ENCODE data around the gene SAMD14.

The SAMD14 gene

GRCh38 chr17:50165466-50165865 is 35.5 kb upstream of the SAMD14 start:
- DNase-seq (ENCODE audit: low read depth in 2 of 2): no peak

- DNase-seq (ENCODE audit: low read depth in 2 of 2): no peak
These were observed 35.1 kb upstream of the SAMD14 start for GRCh38 chr17:50165066-50165465.

GRCh38 chr17:50164697-50164988 is 34.7 kb upstream of the SAMD14 start:
- DNase-seq (ENCODE audit: low read depth in 2 of 2): no peak

- no peak for DNase-seq (ENCODE audit: low read depth in 2 of 2)
These were observed 34.1 kb upstream of the SAMD14 start for GRCh38 chr17:50163843-50164696.

- DNase-seq (ENCODE audit: low read depth in 2 of 2): no peak
These were observed 32.7 kb upstream of the SAMD14 start for GRCh38 chr17:50162466-50163254.

- DNase-seq (ENCODE audit: low read depth in 2 of 2): no peak
These were observed 31.9 kb upstream of the SAMD14 start for GRCh38 chr17:50161911-50162288.

GRCh38 chr17:50161023-50161910 is 31.3 kb upstream of the SAMD14 start:
- peak; percentile 91 to 93 for DNase-seq (ENCODE audit: low read depth in 2 of 2)

GRCh38 chr17:50157891-50158290 is 27.9 kb upstream of the SAMD14 start:
- no peak for DNase-seq (ENCODE audit: low read depth in 2 of 2)

GRCh38 chr17:50155115-50155819 is 25.3 kb upstream of the SAMD14 start:
- DNase-seq (ENCODE audit: low read depth in 2 of 2): no peak

GRCh38 chr17:50154604-50155003 is 24.6 kb upstream of the SAMD14 start:
- DNase-seq (ENCODE audit: low read depth in 2 of 2): no peak

GRCh38 chr17:50153650-50154575 is 24.0 kb upstream of the SAMD14 start:
- no peak for DNase-seq (ENCODE audit: low read depth in 2 of 2)

- DNase-seq (ENCODE audit: low read depth in 2 of 2): no peak
These were observed 22.8 kb upstream of the SAMD14 start for GRCh38 chr17:50152736-50153135.

GRCh38 chr17:50151937-50152547 is 22.1 kb upstream of the SAMD14 start:
- no peak for DNase-seq (ENCODE audit: low read depth in 2 of 2)

- DNase-seq (ENCODE audit: low read depth in 2 of 2): peak; percentile 81 to 85
These were observed 21.3 kb upstream of the SAMD14 start for GRCh38 chr17:50151041-50151936.

GRCh38 chr17:50150354-50151040 is 20.5 kb upstream of the SAMD14 start, which contains the start of gene PPP1R9B:
Gene PPP1R9B, minus strand, starts transcription at chr17:50150677. Its CDS starts 164 bp downstream, at chr17:50150513.
- no peak for DNase-seq (ENCODE audit: low read depth in 2 of 2)

- DNase-seq (ENCODE audit: low read depth in 2 of 2): peak in 1 of 2 donors; percentile 45
These were observed 19.7 kb upstream of the SAMD14 start for GRCh38 chr17:50149417-50150353.

GRCh38 chr17:50149091-50149416 is 19.1 kb upstream of the SAMD14 start:
- no peak for DNase-seq (ENCODE audit: low read depth in 2 of 2)

All from stimulated activated CD4-positive, alpha-beta T cell treated with anti-CD3 and anti-CD28 coated beads, Interleukin-15, amount 100 ng/mL, for 48 hours (primary cell).